NCI-H69 (cell line): Measurements from ENCODE around the gene SCML2.
"Not testable (repeated sequence)": the region's sequence is repeated elsewhere in the genome, so short reads cannot be mapped to it uniquely, and the experiment has no call there.

Experiments used
- DNase-seq: peaks from one replicate; lab custom pipeline; 2025; lab: John Stamatoyannopoulos, UW

Gene SCML2

GRCh38 chrX:18271725-18272124 is 82.8 kb downstream of the SCML2 start:
- DNase-seq, result no peak

GRCh38 chrX:18271309-18271708 is 83.2 kb downstream of the SCML2 start:
- no peak for DNase-seq

GRCh38 chrX:18255059-18255458 is 99.4 kb downstream of the SCML2 start:
- no peak for DNase-seq

- peak; percentile 45 for DNase-seq
These were observed 101.7 kb downstream of the SCML2 start for GRCh38 chrX:18252644-18253359.

- DNase-seq, result not testable (repeated sequence)
These were observed 124.8 kb downstream of the SCML2 start for GRCh38 chrX:18229646-18230045.

- DNase-seq, result no peak
These were observed 126.4 kb downstream of the SCML2 start for GRCh38 chrX:18228069-18228468.

GRCh38 chrX:18227458-18227857 is 127.0 kb downstream of the SCML2 start:
- DNase-seq, result no peak

GRCh38 chrX:18220786-18221185 is 133.7 kb downstream of the SCML2 start, which contains the start of gene BEND2:
Gene BEND2, minus strand, starts transcription at chrX:18220886. Its CDS starts 136 bp downstream, at chrX:18220750.
- DNase-seq, result no peak

GRCh38 chrX:18210470-18210869 is 144.0 kb downstream of the SCML2 start:
- peak; percentile 41 for DNase-seq

GRCh38 chrX:18206657-18207056 is 147.8 kb downstream of the SCML2 start:
- DNase-seq, result no peak

GRCh38 chrX:18203631-18204030 is 150.9 kb downstream of the SCML2 start:
- DNase-seq, result no peak

GRCh38 chrX:18194688-18195087 is 159.8 kb downstream of the SCML2 start:
- DNase-seq, result peak; percentile 25
